SK-N-SH (cell line): Measurements from ENCODE around the gene DPP10. TPM values are rescaled to one million over a fixed set of nuclear protein-coding genes. Genes with fewer than 3 reads are reported as not detected.

Experiments used
- CTCF ChIA-PET: fragments of 300-600, 350-600 bp; formaldehyde crosslinking; extraction: SDS; loops from one replicate; lab custom pipeline; 2021; lab: Yijun Ruan, JAX
- POLR2A ChIA-PET: fragments of 350-600 bp; sonication (Branson Sonifier 250); formaldehyde crosslinking; extraction: SDS; loops from one replicate; lab custom pipeline; 2020; ENCODE audit warnings: antibody characterized with exemption, inconsistent platforms; lab: Yijun Ruan, JAX
- DNase-seq: peaks from one replicate; pipeline ENCODE4 v3.0.0; 2012
- H2AFZ ChIP-seq: fragments of 200-600 bp; sonication (generic); 2 replicates; pipeline ENCODE4 v1.8.1; 2016; ENCODE audit warnings: antibody characterized with exemption, mild to moderate bottlenecking, low read depth
- H3F3A ChIP-seq: fragments of 200-600 bp; sonication (generic); replicated peaks from 2 replicates; pipeline ENCODE3; 2016; ENCODE audit warnings: antibody characterized with exemption, mild to moderate bottlenecking; ENCODE audit not compliant: insufficient read depth
- H3K27ac ChIP-seq, 2 experiments: fragments of 200-500 bp in 1 of 2; fragments of 200-600 bp in 1 of 2; sonication (Bioruptor generic) in 1 of 2; sonication (generic), shearing (Covaris generic) in 1 of 2; 2 replicates each; pipeline versions ENCODE4 v1.5.1 to v1.6.1; 2014 to 2016; ENCODE audit warnings: low read depth in 2 of 2, inconsistent platforms in 1 of 2, low read length in 1 of 2, mild to moderate bottlenecking in 1 of 2, mixed read lengths in 1 of 2
- H3K27me3 ChIP-seq: fragments of 200-600 bp; sonication (generic), shearing (Covaris generic); 2 replicates; pipeline ENCODE4 v1.6.1; 2016; ENCODE audit warnings: mixed run types; ENCODE audit not compliant: insufficient read depth
- H3K36me3 ChIP-seq, 2 experiments: fragments of 200-500 bp in 1 of 2; fragments of 200-600 bp in 1 of 2; sonication (Bioruptor generic) in 1 of 2; sonication (generic) in 1 of 2; replicated peaks in 1 of 2; 2 replicates each; pipeline versions ENCODE3 to v1.5.1; 2014 to 2016; ENCODE audit warnings: low read length in 1 of 2, mild to moderate bottlenecking in 1 of 2; ENCODE audit not compliant: insufficient read depth in 2 of 2, control insufficient read depth in 1 of 2
- H3K4me1 ChIP-seq, 2 experiments: fragments of 200-500 bp in 1 of 2; fragments of 200-600 bp in 1 of 2; sonication (Bioruptor generic) in 1 of 2; sonication (generic), shearing (Covaris generic) in 1 of 2; 2 replicates each; pipeline versions ENCODE4 v1.5.1 to v1.6.1; 2014 to 2016; ENCODE audit warnings: low read depth in 1 of 2, low read length in 1 of 2, mixed run types in 1 of 2; ENCODE audit not compliant: insufficient read depth in 2 of 2, control insufficient read depth in 1 of 2
- H3K4me2 ChIP-seq: fragments of 200-600 bp; sonication (generic), shearing (Covaris generic); 2 replicates; pipeline ENCODE4 v1.6.1; 2017; ENCODE audit warnings: mixed run types
- H3K4me3 ChIP-seq, 2 experiments: fragments of 200-500 bp in 1 of 2; fragments of 200-600 bp in 1 of 2; sonication (Bioruptor generic) in 1 of 2; sonication (generic), shearing (Covaris generic) in 1 of 2; 2 replicates each; pipeline versions ENCODE4 v1.5.1 to v1.8.1; 2014 to 2016; ENCODE audit warnings: low read depth in 2 of 2, inconsistent platforms in 1 of 2, low read length in 1 of 2, mild to moderate bottlenecking in 1 of 2, mixed read lengths in 1 of 2, moderate library complexity in 1 of 2
- H3K79me2 ChIP-seq: fragments of 200-600 bp; sonication (generic); 2 replicates; pipeline ENCODE4 v1.8.1; 2017; ENCODE audit warnings: mild to moderate bottlenecking; ENCODE audit not compliant: insufficient read depth
- H3K9ac ChIP-seq: fragments of 200-600 bp; sonication (generic); 2 replicates; pipeline ENCODE4 v1.6.1; 2017; ENCODE audit warnings: mixed run types
- H3K9me2 ChIP-seq: fragments of 200-600 bp; sonication (generic); 2 replicates; pipeline ENCODE4 v1.6.1; 2017; ENCODE audit warnings: mixed run types
- H3K9me3 ChIP-seq: fragments of 200-600 bp; sonication (generic); 2 replicates; pipeline ENCODE4 v1.6.1; 2017; ENCODE audit warnings: mixed run types, mild to moderate bottlenecking, moderate library complexity
- H4K20me1 ChIP-seq: fragments of 200-600 bp; sonication (generic); 2 replicates; pipeline ENCODE4 v1.6.1; 2017; ENCODE audit warnings: mild to moderate bottlenecking, mixed run types; ENCODE audit not compliant: insufficient read depth
- EP300 ChIP-seq, 2 experiments: IDR thresholded peaks; 2 replicates each; pipeline versions ENCODE4 v1.4.0 to v1.6.1; 2012; ENCODE audit warnings: borderline replicate concordance in 1 of 2, low read depth in 1 of 2, low read length in 1 of 2
- FOSL2 ChIP-seq: IDR thresholded peaks from 2 replicates; pipeline ENCODE4 v1.4.0; 2012; ENCODE audit warnings: low read depth, mild to moderate bottlenecking, moderate library complexity, borderline replicate concordance
- FOXJ3 ChIP-seq: sonication (generic); formaldehyde crosslinking; IDR thresholded peaks from 2 replicates; pipeline ENCODE4 v1.5.1; 2020; ENCODE audit warnings: mild to moderate bottlenecking, missing genetic modification reagents
- GABPA ChIP-seq: IDR thresholded peaks from 2 replicates; pipeline ENCODE4 v1.4.0; 2012; ENCODE audit warnings: low read depth, mild to moderate bottlenecking
- IRF3 ChIP-seq: fragments of 150-350 bp; IDR thresholded peaks from 2 replicates; pipeline ENCODE4 v1.6.1; 2016; ENCODE audit warnings: mild to moderate bottlenecking, low read depth, low read length
- MAX ChIP-seq: IDR thresholded peaks from 2 replicates; pipeline ENCODE4 v1.4.0; 2012; ENCODE audit warnings: low read depth
- MEF2A ChIP-seq: IDR thresholded peaks from 2 replicates; pipeline ENCODE4 v1.4.0; 2012; ENCODE audit warnings: low read depth, borderline replicate concordance
- MXI1 ChIP-seq: IDR thresholded peaks from 2 replicates; pipeline ENCODE4 v1.6.1; 2012; ENCODE audit warnings: mild to moderate bottlenecking, low read depth, low read length, improper control_type of control experiment
- NFIC ChIP-seq: IDR thresholded peaks from 2 replicates; pipeline ENCODE4 v1.4.0; 2012; ENCODE audit warnings: borderline replicate concordance
- PBX3 ChIP-seq: IDR thresholded peaks from 2 replicates; pipeline ENCODE4; 2012
- REST ChIP-seq: IDR thresholded peaks from 2 replicates; pipeline ENCODE4 v1.6.1; 2012; ENCODE audit warnings: mild to moderate bottlenecking, low read depth, low read length, moderate library complexity
- RXRA ChIP-seq: IDR thresholded peaks from 2 replicates; pipeline ENCODE4 v1.4.0; 2012; ENCODE audit warnings: low read depth, mild to moderate bottlenecking, borderline replicate concordance
- SIN3A ChIP-seq: IDR thresholded peaks from 2 replicates; pipeline ENCODE4 v1.6.1; 2012; ENCODE audit warnings: low read depth, mild to moderate bottlenecking, low read length, moderate library complexity, borderline replicate concordance
- TAF1 ChIP-seq: IDR thresholded peaks from 2 replicates; pipeline ENCODE4 v1.6.1; 2012; ENCODE audit warnings: low read depth, mild to moderate bottlenecking, low read length, moderate library complexity, borderline replicate concordance
- USF1 ChIP-seq: IDR thresholded peaks from 2 replicates; pipeline ENCODE4 v1.4.0; 2012; ENCODE audit warnings: low read depth, borderline replicate concordance
- USF2 ChIP-seq: fragments of 150-350 bp; IDR thresholded peaks from 2 replicates; pipeline ENCODE4 v1.6.1; 2017; ENCODE audit warnings: antibody characterized with exemption, low read length, low read depth, borderline replicate concordance
- ZBTB33 ChIP-seq: IDR thresholded peaks from 2 replicates; pipeline ENCODE4 v1.4.0; 2012; ENCODE audit warnings: low read depth, borderline replicate concordance
- WGBS: methylation state at CpG from one replicate; pipeline ENCODE4 v1.1.6; 2017; ENCODE audit warnings: low lambda C conversion rate; 5-methylcytosine and 5-hydroxymethylcytosine counted together
- polyA plus RNA-seq, 3 experiments: library from polyadenylated mRNA; depleted of rRNA; stranded (reverse); fragments of >200 nt; gene quantifications; 2 replicates each; pipeline ENCODE4 v1.2.3, GENCODE V29; 2012

DPP10 gene
- polyA plus RNA-seq, 1 of the 3 experiments (the other 2 are of a cell fraction): not detected

GRCh38 chr2:114580691-114581090 is 138.2 kb downstream of the DPP10 start:
- POLR2A ChIA-PET: no interaction called here
- WGBS: 8% methylated on average over 6 of the region's 6 CpGs
- Histone ChIP-seq H3K9me3 (no peaks in the 10 kb centered on the region), H3K4me3 (no peak overlapping the region), H2AFZ (no peak overlapping the region)
- no peak for DNase-seq
- TF ChIP-seq FOSL2 (no peak), MXI1 (no peak), MEF2A (no peak), GABPA (no peak), RXRA (no peak), EP300 (IDR thresholded peaks at IDR 0.05; ENCODE audit: borderline replicate concordance in 1 of 2, low read depth in 1 of 2, low read length in 1 of 2) (no peak), IRF3 (no peak), FOXJ3 (CRISPR knock-in tag) (no peak), USF2 (no peak), PBX3 (no peak), USF1 (no peak), TAF1 (no peak), NFIC (no peak), SIN3A (no peak), MAX (no peak), ZBTB33 (no peak), REST (no peak)
- TF ChIP-seq, all 33 proteins: peak for 0
- Histone ChIP-seq H3K79me2 (no peaks in the 10 kb centered on the region), H3K4me1 (no peaks in the 10 kb centered on the region), H3F3A (no peaks in the 10 kb centered on the region), H3K36me3 (no peaks in the 10 kb centered on the region), H3K27ac (no peak overlapping the region), H3K9me2 (no peaks in the 10 kb centered on the region), H3K4me2 (no peak overlapping the region), H3K9ac (no peak overlapping the region), H3K27me3 (no peaks in the 10 kb centered on the region), H4K20me1 (no peaks in the 10 kb centered on the region)
- CTCF ChIA-PET: no interaction called here
